ENCODE results near the gene CHSY1.
A peak's percentile ranks its signal among the peaks of the same experiment; 100 is the strongest.

The CHSY1 gene

GRCh38 chr15:101139986-101140696 lies 111.7 kb downstream of the CHSY1 start:
- in situ Hi-C loops (cut with HindIII; ENCODE audit: low pct_unique_long_range_greater_than_20kb, low sequenced_read_pairs), result no loop called here

GRCh38 chr15:101138913-101139880 lies 112.7 kb downstream of the CHSY1 start:
- DNase-seq (ENCODE audit: low read depth in 1 of 2, low spot score in 1 of 2), result no peak
- in situ Hi-C loops (cut with HindIII; ENCODE audit: low pct_unique_long_range_greater_than_20kb, low sequenced_read_pairs), result no loop called here
- TF ChIP-seq JUND (IDR thresholded peaks at IDR 0.05; ENCODE audit: low read depth), result no peak

More at GRCh38 chr15:101139986-101140696, 111.7 kb downstream of the CHSY1 start:
- DNase-seq (ENCODE audit: low read depth in 1 of 2, low spot score in 1 of 2), result no peak
- no peak for TF ChIP-seq JUND (IDR thresholded peaks at IDR 0.05; ENCODE audit: low read depth)

GRCh38 chr15:101138086-101138660 lies 113.7 kb downstream of the CHSY1 start:
- in situ Hi-C loops (cut with HindIII; ENCODE audit: low pct_unique_long_range_greater_than_20kb, low sequenced_read_pairs), result no loop called here
- DNase-seq (ENCODE audit: low read depth in 1 of 2, low spot score in 1 of 2), result no peak
- no peak for TF ChIP-seq JUND (IDR thresholded peaks at IDR 0.05; ENCODE audit: low read depth)

GRCh38 chr15:101137312-101137940 lies 114.4 kb downstream of the CHSY1 start:
- in situ Hi-C loops (cut with HindIII; ENCODE audit: low pct_unique_long_range_greater_than_20kb, low sequenced_read_pairs), result no loop called here
- DNase-seq (ENCODE audit: low read depth in 1 of 2, low spot score in 1 of 2), result no peak
- TF ChIP-seq JUND (IDR thresholded peaks at IDR 0.05; ENCODE audit: low read depth), result no peak

GRCh38 chr15:101136381-101137268 lies 115.2 kb downstream of the CHSY1 start:
- TF ChIP-seq JUND (IDR thresholded peaks at IDR 0.05; ENCODE audit: low read depth), result no peak
- in situ Hi-C loops (cut with HindIII; ENCODE audit: low pct_unique_long_range_greater_than_20kb, low sequenced_read_pairs), result no loop called here
- DNase-seq (ENCODE audit: low read depth in 1 of 2, low spot score in 1 of 2), result no peak

- DNase-seq (ENCODE audit: low read depth in 1 of 2, low spot score in 1 of 2), result no peak
- no peak for TF ChIP-seq JUND (IDR thresholded peaks at IDR 0.05; ENCODE audit: low read depth)
- in situ Hi-C loops (cut with HindIII; ENCODE audit: low pct_unique_long_range_greater_than_20kb, low sequenced_read_pairs), result no loop called here
Measured at GRCh38 chr15:101135532-101136166, 116.2 kb downstream of the CHSY1 start.

GRCh38 chr15:101134780-101135179 lies 117.1 kb downstream of the CHSY1 start:
- DNase-seq (ENCODE audit: low read depth in 1 of 2, low spot score in 1 of 2), result no peak
- no peak for TF ChIP-seq JUND (IDR thresholded peaks at IDR 0.05; ENCODE audit: low read depth)
- in situ Hi-C loops (cut with HindIII; ENCODE audit: low pct_unique_long_range_greater_than_20kb, low sequenced_read_pairs), result no loop called here

GRCh38 chr15:101133751-101134261 lies 118.0 kb downstream of the CHSY1 start:
- no peak for TF ChIP-seq JUND (IDR thresholded peaks at IDR 0.05; ENCODE audit: low read depth)
- DNase-seq (ENCODE audit: low read depth in 1 of 2, low spot score in 1 of 2), result peak; percentile 68 to 69
- in situ Hi-C loops (cut with HindIII; ENCODE audit: low pct_unique_long_range_greater_than_20kb, low sequenced_read_pairs), result no loop called here

GRCh38 chr15:101133181-101133460 lies 118.7 kb downstream of the CHSY1 start:
- TF ChIP-seq JUND (IDR thresholded peaks at IDR 0.05; ENCODE audit: low read depth), result no peak
- in situ Hi-C loops (cut with HindIII; ENCODE audit: low pct_unique_long_range_greater_than_20kb, low sequenced_read_pairs), result no loop called here
- DNase-seq (ENCODE audit: low read depth in 1 of 2, low spot score in 1 of 2), result no peak

- in situ Hi-C loops (cut with HindIII; ENCODE audit: low pct_unique_long_range_greater_than_20kb, low sequenced_read_pairs), result no loop called here
- DNase-seq (ENCODE audit: low read depth in 1 of 2, low spot score in 1 of 2), result no peak
- no peak for TF ChIP-seq JUND (IDR thresholded peaks at IDR 0.05; ENCODE audit: low read depth)
Measured at GRCh38 chr15:101132390-101133180, 119.3 kb downstream of the CHSY1 start.

Measured in T47D (cell line).